WTC11 (cell line): ENCODE measurements around the gene UTS2B. TPM values are rescaled to one million over a fixed set of nuclear protein-coding genes. Genes with fewer than 3 reads are reported as not detected.

Source experiments
- ATAC-seq: fragments of 200-7000 bp; cut with Tn5 transposase; 2 replicates; pipeline ENCODE4 v1.10.0; 2021; ENCODE audit warnings: mild to moderate bottlenecking, moderate library complexity
- CTCF ChIA-PET: fragments of 300-600 bp; sonication (Branson Sonifier 250); formaldehyde crosslinking; loops from one replicate; lab custom pipeline; 2021; ENCODE audit warnings: antibody characterized with exemption; lab: Charles Lee
- POLR2A ChIA-PET: fragments of 350-600 bp; sonication (Branson Sonifier 250); formaldehyde crosslinking; loops from one replicate; lab custom pipeline; 2021; ENCODE audit warnings: antibody characterized with exemption; lab: Charles Lee
- DNase-seq: peaks from one replicate; pipeline ENCODE4 v3.0.0; 2021; ENCODE audit warnings: low spot score
- H3K27ac Mint-ChIP-seq: 2 replicates; pipeline ENCODE4 v1.8.0; 2021; ENCODE audit warnings: mixed read lengths
- H3K27me3 Mint-ChIP-seq: 2 replicates; pipeline ENCODE4 v1.8.0; 2021; ENCODE audit warnings: low read depth, mild to moderate bottlenecking, moderate library complexity, mixed read lengths
- H3K36me3 Mint-ChIP-seq: 2 replicates; pipeline ENCODE4 v1.8.0; 2021; ENCODE audit warnings: mixed read lengths
- H3K4me1 Mint-ChIP-seq: 2 replicates; pipeline ENCODE4 v1.8.0; 2022; ENCODE audit warnings: mixed read lengths
- H3K4me3 Mint-ChIP-seq: 2 replicates; pipeline ENCODE4 v1.8.0; 2021; ENCODE audit warnings: mild to moderate bottlenecking, moderate library complexity, mixed read lengths
- H3K9me3 Mint-ChIP-seq: 2 replicates; pipeline ENCODE4 v1.8.0; 2021; ENCODE audit warnings: mixed read lengths
- ARID4B ChIP-seq: sonication (generic); formaldehyde crosslinking; IDR thresholded peaks from 2 replicates; pipeline ENCODE4 v1.8.0; 2023; ENCODE audit warnings: missing genetic modification reagents, mild to moderate bottlenecking, borderline replicate concordance
- ATF1 ChIP-seq: sonication (generic); formaldehyde crosslinking; IDR thresholded peaks from 2 replicates; pipeline ENCODE4 v1.8.1; 2023; ENCODE audit warnings: mild to moderate bottlenecking, moderate library complexity, missing genetic modification reagents
- E2F4 ChIP-seq: sonication (generic); formaldehyde crosslinking; IDR thresholded peaks from 2 replicates; pipeline ENCODE4 v1.8.1; 2022; ENCODE audit warnings: low read depth, mild to moderate bottlenecking, moderate library complexity, missing genetic modification reagents, borderline replicate concordance
- FOXP1 ChIP-seq: sonication (generic); formaldehyde crosslinking; IDR thresholded peaks from 2 replicates; pipeline ENCODE4 v1.8.0; 2022; ENCODE audit warnings: missing genetic modification reagents, mild to moderate bottlenecking, moderate library complexity, borderline replicate concordance
- GTF2I ChIP-seq: fragments of 250-450 bp; sonication (Bioruptor Pico); conservative IDR thresholded peaks from 2 replicates; pipeline ENCODE4 v1.4.0; 2021; ENCODE audit warnings: mild to moderate bottlenecking
- IRF1 ChIP-seq: sonication (generic); formaldehyde crosslinking; IDR thresholded peaks from 2 replicates; pipeline ENCODE4 v1.8.0; 2023; ENCODE audit warnings: missing genetic modification reagents
- IRF2 ChIP-seq: sonication (generic); formaldehyde crosslinking; IDR thresholded peaks from 2 replicates; pipeline ENCODE4 v1.8.0; 2022; ENCODE audit warnings: low read depth, missing genetic modification reagents, borderline replicate concordance
- NFE2L1 ChIP-seq: sonication (generic); formaldehyde crosslinking; IDR thresholded peaks from 2 replicates; pipeline ENCODE4 v1.8.1; 2023; ENCODE audit warnings: missing genetic modification reagents
- NR3C1 ChIP-seq: sonication (generic); formaldehyde crosslinking; conservative IDR thresholded peaks from 2 replicates; pipeline ENCODE4 v1.8.1; 2023; ENCODE audit warnings: low read depth, mild to moderate bottlenecking, missing genetic modification reagents
- PRDM15 ChIP-seq: sonication (generic); formaldehyde crosslinking; IDR thresholded peaks from 2 replicates; pipeline ENCODE4 v1.8.0; 2022; ENCODE audit warnings: missing genetic modification reagents
- RELA ChIP-seq: sonication (generic); formaldehyde crosslinking; IDR thresholded peaks from 2 replicates; pipeline ENCODE4 v1.8.1; 2022; ENCODE audit warnings: missing genetic modification reagents, mild to moderate bottlenecking, borderline replicate concordance
- RORB ChIP-seq: fragments of 250-450 bp; sonication (Bioruptor Pico); IDR thresholded peaks from 2 replicates; pipeline ENCODE4 v1.9.0; 2021; ENCODE audit warnings: mild to moderate bottlenecking
- SMAD3 ChIP-seq: sonication (generic); formaldehyde crosslinking; IDR thresholded peaks from 2 replicates; pipeline ENCODE4 v1.8.0; 2022; ENCODE audit warnings: missing genetic modification reagents, mild to moderate bottlenecking, borderline replicate concordance
- SP1 ChIP-seq: sonication (generic); formaldehyde crosslinking; conservative IDR thresholded peaks from 2 replicates; pipeline ENCODE4 v1.8.1; 2022; ENCODE audit warnings: missing genetic modification reagents
- STAT6 ChIP-seq: sonication (generic); formaldehyde crosslinking; conservative IDR thresholded peaks from 2 replicates; pipeline ENCODE4 v1.8.1; 2023; ENCODE audit warnings: mild to moderate bottlenecking, low read depth, missing genetic modification reagents, moderate library complexity
- ZNF121 ChIP-seq: sonication (generic); formaldehyde crosslinking; IDR thresholded peaks from 2 replicates; pipeline ENCODE4 v1.8.0; 2023; ENCODE audit warnings: missing genetic modification reagents
- ZNF138 ChIP-seq: sonication (generic); formaldehyde crosslinking; conservative IDR thresholded peaks from 2 replicates; pipeline ENCODE4 v1.8.1; 2022; ENCODE audit warnings: mild to moderate bottlenecking, moderate library complexity, missing genetic modification reagents
- ZNF232 ChIP-seq: sonication (generic); formaldehyde crosslinking; IDR thresholded peaks from 2 replicates; pipeline ENCODE4 v1.8.0; 2022; ENCODE audit warnings: mild to moderate bottlenecking, missing genetic modification reagents
- ZNF263 ChIP-seq: sonication (generic); formaldehyde crosslinking; IDR thresholded peaks from 2 replicates; pipeline ENCODE4 v1.8.1; 2022; ENCODE audit warnings: low read depth, mild to moderate bottlenecking, moderate library complexity, missing genetic modification reagents
- ZNF423 ChIP-seq: fragments of 250-450 bp; sonication (Bioruptor Pico); IDR thresholded peaks from 2 replicates; pipeline ENCODE4 v2.1.2; 2022; ENCODE audit warnings: mild to moderate bottlenecking, moderate library complexity
- total RNA-seq: library from RNA; stranded (reverse); gene quantifications from 3 replicates; pipeline ENCODE4 v1.2.3, GENCODE V29; 2021

UTS2B gene
- total RNA-seq, 1 experiment from 2014 or later = not detected

GRCh38 chr3:191372122-191372521 is 41.8 kb upstream of the UTS2B start:
- CTCF ChIA-PET = no interaction called here
- no peak overlapping the region for H3K4me3 Mint-ChIP-seq
- no peaks in the 10 kb centered on the region for H3K27me3 Mint-ChIP-seq
- no peak overlapping the region for H3K27ac Mint-ChIP-seq
- no peak for ATAC-seq
- peaks cover 21% of the 10 kb centered on the region for H3K36me3 Mint-ChIP-seq
- TF ChIP-seq E2F4 (CRISPR knock-in tag) (no peak), ZNF121 (CRISPR knock-in tag) (no peak), RELA (no peak), IRF2 (CRISPR knock-in tag) (no peak), NFE2L1 (no peak), RORB (CRISPR knock-in tag) (no peak), ZNF423 (no peak), PRDM15 (no peak), FOXP1 (CRISPR knock-in tag) (no peak), ZNF138 (CRISPR knock-in tag) (no peak), ARID4B (CRISPR knock-in tag) (no peak), STAT6 (no peak), SMAD3 (CRISPR knock-in tag) (no peak), ZNF263 (no peak), NR3C1 (CRISPR knock-in tag) (no peak), ATF1 (CRISPR knock-in tag) (no peak), IRF1 (CRISPR knock-in tag) (no peak), SP1 (no peak), GTF2I (CRISPR knock-in tag) (no peak), ZNF232 (CRISPR knock-in tag) (no peak)
- peaks cover 53% of the 10 kb centered on the region for H3K4me1 Mint-ChIP-seq
- DNase-seq = no peak
- POLR2A ChIA-PET = no interaction called here
- peaks cover 3% of the 10 kb centered on the region; the same call in 1 of the 2 replicates for H3K9me3 Mint-ChIP-seq
